Kidney (tissue), 14 donors: Measurements from ENCODE around the gene SYN1. TPM values are rescaled to one million over a fixed set of nuclear protein-coding genes. Genes with fewer than 3 reads are reported as not detected.

Source experiments
- DNase-seq, 5 donors: peaks; one replicate each; pipeline ENCODE4 v3.0.0-alpha.2; 2013 to 2020
- FAIRE-seq: peaks from 2 replicates; lab custom pipeline; 2012; peaks lifted over from hg19 to GRCh38; lab: Jason Lieb, UNC
- H3K27ac ChIP-seq, 2 donors: one replicate each; pipeline ENCODE4 v1.7.0; 2013; ENCODE audit warnings: low read depth in 2 of 2, low read length in 2 of 2, inconsistent platforms in 1 of 2
- H3K27me3 ChIP-seq: one replicate; pipeline ENCODE4 v1.7.1; 2013; ENCODE audit warnings: low read length, inconsistent platforms; ENCODE audit not compliant: control insufficient read depth, insufficient read depth
- H3K36me3 ChIP-seq, 3 donors: one replicate each; pipeline versions ENCODE4 v1.7.0 to v1.7.1; 2013; ENCODE audit warnings: low read length in 3 of 3, control low read depth in 1 of 3, inconsistent platforms in 1 of 3; ENCODE audit not compliant: insufficient read depth in 3 of 3, control insufficient read depth in 2 of 3
- H3K4me1 ChIP-seq, 3 donors: one replicate each; pipeline versions ENCODE4 v1.7.0 to v1.7.1; 2013; ENCODE audit warnings: low read length in 3 of 3, inconsistent platforms in 1 of 3, low read depth in 1 of 3; ENCODE audit not compliant: control insufficient read depth in 2 of 3, insufficient read depth in 2 of 3
- H3K4me3 ChIP-seq, 3 donors: one replicate each; pipeline versions ENCODE4 v1.7.0 to v1.8.1; 2013; ENCODE audit warnings: low read length in 3 of 3, control low read depth in 1 of 3, inconsistent platforms in 1 of 3
- H3K9ac ChIP-seq, 3 donors: one replicate each; pipeline versions ENCODE4 v1.7.0 to v1.7.1; 2013; ENCODE audit warnings: low read length in 3 of 3, control low read depth in 1 of 3, inconsistent platforms in 1 of 3
- H3K9me3 ChIP-seq, 3 donors: one replicate each; pipeline versions ENCODE4 v1.7.0 to v1.7.1; 2013; ENCODE audit warnings: low read length in 3 of 3, control low read depth in 1 of 3, inconsistent platforms in 1 of 3; ENCODE audit not compliant: control insufficient read depth in 2 of 3, insufficient read depth in 1 of 3
- CTCF ChIP-seq: IDR thresholded peaks from 3 replicates; pipeline ENCODE4 v1.5.1; 2012; ENCODE audit warnings: mild to moderate bottlenecking, moderate library complexity, borderline replicate concordance; ENCODE audit not compliant: insufficient read depth; ENCODE audit errors: extremely low read depth
- intact Hi-C: fragments of 100-400 bp; cut with DNase I; formaldehyde crosslinking; loops from one replicate; pipeline ENCODE4 v1.11.1; 2022
- polyA plus RNA-seq: library from polyadenylated mRNA; stranded (reverse); fragments of 350-450 nt; fragmentation: Illumina TruSeq; extraction: RNeasy Lipid Tissue Mini Kit (QIAGEN cat#74804); gene quantifications from one replicate; pipeline ENCODE4 v1.2.3, GENCODE V29; 2014; ENCODE audit warnings: low read depth, low replicate concordance; ENCODE audit not compliant: insufficient read depth
- total RNA-seq: library from RNA; stranded (reverse); fragmentation: NEBNext Ultra II Directional; extraction: Animal tissue kit (Norgen Biotek cat#: 25700); gene quantifications from one replicate; pipeline ENCODE4 v1.2.1, GENCODE V29; 2021
- donor health status: control.
- donor health status: control.
- donor health status: control.
- donor health status: control.
- donor health status: control.
- donor health status: DM: yes; HTN: yes; CAD: no.
- donor health status: Normal renal cell carcinoma (clear cell type).

The SYN1 gene
- total and polyA plus RNA-seq, 2 donors from 2014 or later: 0.85 to 0.88 TPM

DNA sequence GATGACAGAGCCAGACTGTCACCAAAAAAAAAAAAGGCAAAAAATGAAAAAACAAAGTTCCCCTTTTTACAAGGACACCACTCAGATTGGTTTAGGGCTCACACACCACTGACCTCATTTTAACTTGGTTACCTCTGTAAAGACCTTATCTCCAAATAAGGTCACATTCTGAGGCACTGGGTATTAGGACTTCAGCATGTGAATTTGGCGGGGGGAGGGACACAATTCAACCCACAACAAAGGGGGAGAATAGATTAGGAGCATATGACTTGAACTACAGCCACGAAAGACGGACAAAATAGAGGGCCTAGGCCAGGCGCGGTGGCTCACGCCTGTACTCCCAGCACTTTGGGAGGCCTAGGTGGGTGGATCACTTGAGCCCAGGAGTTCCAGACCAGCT lies 89.6 kb downstream of the SYN1 start:
- H3K27ac ChIP-seq: no peak overlapping the region
- no peaks in the 10 kb centered on the region for H3K36me3 ChIP-seq
- FAIRE-seq: no peak
- H3K4me3 ChIP-seq: no peak overlapping the region
- no peak for TF ChIP-seq CTCF
- H3K4me1 ChIP-seq: no peaks in the 10 kb centered on the region
- no peak for DNase-seq
- intact Hi-C loops: loop anchor here (10.0 kb wide), 1 partner anchor 915 kb away; no protein-coding TSS in a partner anchor
- no peaks in the 10 kb centered on the region for H3K9me3 ChIP-seq
- H3K27me3 ChIP-seq: no peaks in the 10 kb centered on the region
- H3K9ac ChIP-seq: no peak overlapping the region

DNA sequence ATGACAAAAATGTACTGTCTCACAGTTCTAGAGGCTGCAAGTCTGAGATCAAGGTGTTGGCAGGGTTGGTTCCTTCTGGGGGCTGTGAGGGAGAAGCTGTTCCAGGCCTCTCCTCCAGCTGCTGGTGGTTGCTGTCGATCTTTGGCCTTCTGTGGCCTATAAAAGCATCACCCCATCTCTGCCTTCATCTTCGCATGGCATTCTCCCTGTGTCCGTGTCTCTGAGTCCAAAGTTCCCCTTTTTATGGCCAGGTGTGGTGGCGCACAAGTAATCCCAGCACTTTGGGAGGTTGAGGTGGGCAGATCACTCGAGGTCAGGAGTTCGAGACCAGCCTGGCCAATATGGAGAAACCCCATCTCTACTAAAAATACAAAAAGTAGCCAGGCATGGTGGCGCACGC lies 90.1 kb downstream of the SYN1 start:
- Histone ChIP-seq H3K4me1 (no peaks in the 10 kb centered on the region), H3K27me3 (no peaks in the 10 kb centered on the region), H3K27ac (no peak overlapping the region), H3K9me3 (no peaks in the 10 kb centered on the region), H3K4me3 (no peak overlapping the region), H3K9ac (no peak overlapping the region), H3K36me3 (no peaks in the 10 kb centered on the region)
- intact Hi-C loops: no loop called here
- no peak for TF ChIP-seq CTCF
- FAIRE-seq (no peak), DNase-seq (no peak)

- no peak for TF ChIP-seq CTCF
- H3K4me3 ChIP-seq: peak overlapping the region in 2 of 3 donors; percentile 26 to 54
- no peak overlapping the region for H3K9ac ChIP-seq
- intact Hi-C loops: no loop called here
- no peaks in the 10 kb centered on the region for H3K36me3 ChIP-seq
- no peaks in the 10 kb centered on the region for H3K27me3 ChIP-seq
- H3K27ac ChIP-seq: no peak overlapping the region
- FAIRE-seq (no peak), DNase-seq (peak in 1 of 5 donors; percentile 74)
- no peaks in the 10 kb centered on the region for H3K9me3 ChIP-seq
- H3K4me1 ChIP-seq: no peaks in the 10 kb centered on the region
Measured at GRCh38 chrX:47523713-47524166, 95.9 kb downstream of the SYN1 start.

DNA sequence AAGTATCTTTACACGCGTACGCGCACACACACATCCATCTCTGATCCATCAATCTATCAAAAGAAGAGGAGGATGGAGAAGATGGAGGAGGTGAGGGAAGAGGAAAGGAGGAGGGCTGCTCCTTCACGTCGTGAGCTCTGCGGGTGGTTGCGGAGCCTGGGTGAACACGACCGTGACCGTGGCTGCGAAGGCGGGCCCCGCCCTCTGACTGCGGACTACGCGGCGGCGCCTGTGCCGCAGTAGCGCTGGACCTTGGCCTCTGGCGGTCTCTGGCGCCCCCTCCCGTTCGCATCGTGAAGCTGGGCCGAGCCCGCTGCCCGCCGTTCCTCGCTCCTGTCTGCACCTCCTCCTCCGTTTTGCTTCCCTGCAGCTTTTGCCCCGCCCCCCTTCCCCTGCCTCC lies 96.4 kb downstream of the SYN1 start:
- DNase-seq (peak; percentile 86 to 91 (median 89)), FAIRE-seq (no peak)
- no peaks in the 10 kb centered on the region for H3K27me3 ChIP-seq
- no peak overlapping the region for H3K27ac ChIP-seq
- TF ChIP-seq CTCF: peak; percentile 89
- intact Hi-C loops: no loop called here
- H3K9me3 ChIP-seq: no peaks in the 10 kb centered on the region
- peak overlapping the region; percentile 44 to 68 (median 56) for H3K4me3 ChIP-seq
- H3K4me1 ChIP-seq: no peaks in the 10 kb centered on the region
- no peaks in the 10 kb centered on the region for H3K36me3 ChIP-seq
- H3K9ac ChIP-seq: peak overlapping the region in 1 of 3 donors; percentile 42
